ENCODE measurements around the gene SNRPD3.
A peak's percentile ranks its signal among the peaks of the same experiment; 100 is the strongest.

Gene SNRPD3

GRCh38 chr22:24555165-24556039 lies at the start of gene SNRPD3:
Gene SNRPD3 (plus strand): TSS chr22:24555999. CDS start chr22:24557675, 1,676 bp downstream.
- peak; percentile 100 for DNase-seq (ENCODE audit: low spot score)
- Histone ChIP-seq H3K4me3 (peak within 1 kb of the TSS; percentile 100), H3K27ac (peak within 1 kb of the TSS; percentile 97 to 98)
- no peak for TF ChIP-seq CTCF (IDR thresholded peaks at IDR 0.05)

GRCh38 chr22:24506802-24507438 lies 48.9 kb upstream of the SNRPD3 start:
- Histone ChIP-seq H3K27ac (no peak overlapping the region), H3K4me3 (no peak overlapping the region)
- TF ChIP-seq CTCF (IDR thresholded peaks at IDR 0.05), result no peak
- DNase-seq (ENCODE audit: low spot score), result no peak

GRCh38 chr22:24507716-24508115 lies 48.1 kb upstream of the SNRPD3 start:
- no peak for DNase-seq (ENCODE audit: low spot score)
- Histone ChIP-seq H3K4me3 (no peak overlapping the region), H3K27ac (no peak overlapping the region)
- TF ChIP-seq CTCF (IDR thresholded peaks at IDR 0.05), result no peak

GRCh38 chr22:24510637-24511625 lies 44.9 kb upstream of the SNRPD3 start:
- DNase-seq (ENCODE audit: low spot score), result no peak
- Histone ChIP-seq H3K27ac (peak overlapping the region; percentile 9 to 76), H3K4me3 (peak overlapping the region; percentile 2)
- TF ChIP-seq CTCF (IDR thresholded peaks at IDR 0.05), result no peak

GRCh38 chr22:24512043-24512442 lies 43.8 kb upstream of the SNRPD3 start:
- H3K4me3 ChIP-seq, result no peak overlapping the region
- DNase-seq (ENCODE audit: low spot score), result no peak
- TF ChIP-seq CTCF (IDR thresholded peaks at IDR 0.05), result no peak
- H3K27ac ChIP-seq, result no peak overlapping the region

- TF ChIP-seq CTCF (IDR thresholded peaks at IDR 0.05), result no peak
- Histone ChIP-seq H3K27ac (no peak overlapping the region), H3K4me3 (no peak overlapping the region)
- DNase-seq (ENCODE audit: low spot score), result no peak
These were observed 42.2 kb upstream of the SNRPD3 start for GRCh38 chr22:24513378-24514240.
